SU-DHL-6 (cell line): ENCODE data around the gene ARHGEF3.

ENCODE experiments used
- H2AFZ ChIP-seq: fragments of 200-600 bp; sonication (generic); 2 replicates; pipeline ENCODE4 v1.6.1; 2014; ENCODE audit warnings: low read depth, mild to moderate bottlenecking, moderate library complexity, mixed read lengths, antibody characterized with exemption, low read length; ENCODE audit not compliant: severe bottlenecking
- H3F3A ChIP-seq: fragments of 200-600 bp; shearing (Covaris generic); 2 replicates; pipeline ENCODE4 v1.6.0; 2016; ENCODE audit warnings: antibody characterized with exemption, mild to moderate bottlenecking; ENCODE audit not compliant: insufficient read depth
- H3K27ac ChIP-seq: fragments of 200-600 bp; sonication (generic); 2 replicates; pipeline ENCODE4 v1.5.1; 2016; ENCODE audit warnings: low read depth, mild to moderate bottlenecking, low read length, moderate library complexity, mixed read lengths
- H3K27me3 ChIP-seq: fragments of 200-600 bp; sonication (generic), shearing (Covaris generic); 2 replicates; pipeline ENCODE4 v1.6.0; 2014; ENCODE audit warnings: mild to moderate bottlenecking, low read length
- H3K36me3 ChIP-seq: fragments of 200-600 bp; sonication (generic); 2 replicates; pipeline ENCODE4 v1.6.1; 2014; ENCODE audit warnings: mild to moderate bottlenecking, low read length, mixed read lengths
- H3K4me2 ChIP-seq: fragments of 300-600, 200-600 bp; shearing (Covaris generic), sonication (generic); 2 replicates; pipeline ENCODE4 v1.6.0; 2014; ENCODE audit warnings: low read length, low read depth, mild to moderate bottlenecking; ENCODE audit not compliant: poor library complexity, severe bottlenecking
- H3K4me3 ChIP-seq: fragments of 200-600 bp; sonication (generic); 2 replicates; pipeline ENCODE4 v1.5.1; 2014; ENCODE audit warnings: antibody characterized with exemption, low read length, mild to moderate bottlenecking, mixed read lengths; ENCODE audit not compliant: insufficient read depth, poor library complexity, severe bottlenecking
- H3K79me2 ChIP-seq: fragments of 200-600 bp; sonication (generic); 2 replicates; pipeline ENCODE4 v1.6.1; 2014; ENCODE audit warnings: mild to moderate bottlenecking, low read length, moderate library complexity; ENCODE audit not compliant: insufficient read depth
- H3K9ac ChIP-seq: fragments of 200-600 bp; sonication (generic); 2 replicates; pipeline ENCODE4 v1.7.0; 2014; ENCODE audit warnings: mild to moderate bottlenecking, low read length
- H3K9me2 ChIP-seq: fragments of 200-600 bp; sonication (generic); replicated peaks from 2 replicates; pipeline ENCODE4 v1.6.1; 2014; ENCODE audit warnings: low read length; ENCODE audit not compliant: insufficient read depth
- H3K9me3 ChIP-seq: fragments of 200-600 bp; sonication (generic); 2 replicates; pipeline ENCODE4 v1.6.1; 2014; ENCODE audit warnings: low read length, mixed read lengths; ENCODE audit not compliant: insufficient read depth
- H4K20me1 ChIP-seq: fragments of 200-600 bp; sonication (generic); 2 replicates; pipeline ENCODE4 v1.6.1; 2014; ENCODE audit warnings: low read depth, mild to moderate bottlenecking, antibody characterized with exemption, low read length, moderate library complexity, mixed read lengths
- EZH2phosphoT487 ChIP-seq: fragments of 200-600 bp; sonication (generic), shearing (Covaris generic); conservative IDR thresholded peaks from 2 replicates; pipeline ENCODE4 v1.6.1; 2018; ENCODE audit warnings: mild to moderate bottlenecking, antibody characterized with exemption, low read length, moderate library complexity, mixed read lengths
- TF ChIP-seq, protein P1 (sequence below): fragments of 200-600 bp; sonication (generic); IDR thresholded peaks from one replicate; pipeline ENCODE4 v1.5.1; 2017; ENCODE audit warnings: antibody characterized with exemption, mild to moderate bottlenecking, low read length, moderate library complexity; ENCODE audit not compliant: insufficient read depth, poor library complexity, severe bottlenecking

ARHGEF3 gene

DNA sequence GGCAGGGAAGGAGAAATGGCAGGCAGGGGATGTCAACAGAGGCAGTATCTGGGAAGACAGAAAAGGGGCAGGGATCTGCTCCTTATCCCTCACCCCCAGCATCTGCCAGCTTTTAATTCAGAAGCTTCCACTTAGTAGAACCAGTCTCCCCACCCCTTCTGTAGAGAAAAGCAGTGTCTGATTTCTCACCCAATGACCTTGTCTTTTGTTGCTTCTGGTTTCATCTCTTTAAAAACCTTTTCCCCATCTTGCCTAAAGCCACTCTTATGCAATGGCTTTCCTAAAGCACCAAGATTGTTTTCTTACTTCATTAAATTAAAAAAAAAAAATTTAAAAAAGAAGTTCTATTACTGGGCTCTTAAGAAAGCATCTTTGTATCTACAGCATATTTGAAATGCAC lies 27.8 kb downstream of the ARHGEF3 start:
- Histone ChIP-seq H3K27me3 (no peaks in the 10 kb centered on the region), H3K9me2 (no peaks in the 10 kb centered on the region), H4K20me1 (no peaks in the 10 kb centered on the region), H3K4me3 (no peak overlapping the region), H3K79me2 (no peaks in the 10 kb centered on the region), H3K4me2 (no peak overlapping the region), H3F3A (no peaks in the 10 kb centered on the region), H2AFZ (no peak overlapping the region), H3K9me3 (no peaks in the 10 kb centered on the region), H3K9ac (no peak overlapping the region), H3K36me3 (no peaks in the 10 kb centered on the region), H3K27ac (no peak overlapping the region)
- TF ChIP-seq, protein P1, sequence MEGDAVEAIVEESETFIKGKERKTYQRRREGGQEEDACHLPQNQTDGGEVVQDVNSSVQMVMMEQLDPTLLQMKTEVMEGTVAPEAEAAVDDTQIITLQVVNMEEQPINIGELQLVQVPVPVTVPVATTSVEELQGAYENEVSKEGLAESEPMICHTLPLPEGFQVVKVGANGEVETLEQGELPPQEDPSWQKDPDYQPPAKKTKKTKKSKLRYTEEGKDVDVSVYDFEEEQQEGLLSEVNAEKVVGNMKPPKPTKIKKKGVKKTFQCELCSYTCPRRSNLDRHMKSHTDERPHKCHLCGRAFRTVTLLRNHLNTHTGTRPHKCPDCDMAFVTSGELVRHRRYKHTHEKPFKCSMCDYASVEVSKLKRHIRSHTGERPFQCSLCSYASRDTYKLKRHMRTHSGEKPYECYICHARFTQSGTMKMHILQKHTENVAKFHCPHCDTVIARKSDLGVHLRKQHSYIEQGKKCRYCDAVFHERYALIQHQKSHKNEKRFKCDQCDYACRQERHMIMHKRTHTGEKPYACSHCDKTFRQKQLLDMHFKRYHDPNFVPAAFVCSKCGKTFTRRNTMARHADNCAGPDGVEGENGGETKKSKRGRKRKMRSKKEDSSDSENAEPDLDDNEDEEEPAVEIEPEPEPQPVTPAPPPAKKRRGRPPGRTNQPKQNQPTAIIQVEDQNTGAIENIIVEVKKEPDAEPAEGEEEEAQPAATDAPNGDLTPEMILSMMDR, result no peak
- no peak for TF ChIP-seq EZH2phosphoT487

DNA sequence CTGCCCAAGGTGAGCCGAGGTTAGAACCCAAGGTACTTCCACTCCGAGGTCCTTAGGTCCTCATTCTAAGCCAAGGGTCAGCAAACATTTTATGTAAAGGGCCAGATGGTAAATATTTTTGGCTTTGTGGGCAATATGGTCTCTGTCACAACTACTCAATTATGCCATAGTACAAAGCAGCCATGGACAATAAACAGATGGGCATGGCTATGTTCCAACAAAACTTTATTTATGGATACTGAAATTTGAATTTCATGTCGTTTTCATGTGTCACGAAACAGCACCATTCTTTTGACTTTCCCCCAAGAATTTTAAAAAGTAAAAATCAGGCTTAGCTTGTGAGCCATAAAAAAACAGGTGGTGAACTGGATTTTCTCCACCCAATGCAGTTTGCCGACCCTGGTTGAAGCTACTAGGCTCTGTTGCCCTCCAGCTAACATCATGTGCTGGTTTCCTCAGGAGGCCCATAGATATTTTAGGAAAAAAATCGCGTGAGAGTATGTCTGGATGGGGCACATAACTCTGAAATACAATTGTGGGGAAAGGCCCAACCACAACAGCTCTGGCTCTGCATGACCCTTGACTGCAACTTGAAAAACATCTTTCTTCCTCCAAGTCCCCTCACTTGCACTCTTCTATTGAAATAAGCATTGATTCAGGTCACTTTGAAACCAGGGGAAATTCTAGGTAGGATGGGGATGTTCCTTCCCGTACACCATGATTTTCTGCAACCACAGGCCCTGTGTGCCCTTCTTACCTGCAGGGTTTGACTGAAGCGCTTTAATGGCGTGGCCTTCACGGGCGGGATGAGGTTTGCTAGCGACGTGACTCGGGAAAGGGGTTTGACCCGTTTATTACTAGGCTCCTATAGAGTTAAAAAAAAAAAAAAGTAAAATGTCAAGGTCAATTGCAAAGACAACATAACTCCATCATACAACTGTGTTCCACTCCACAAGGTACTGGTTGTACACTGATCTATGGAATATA lies 28.5 kb downstream of the ARHGEF3 start:
- H3K27me3 ChIP-seq, result no peaks in the 10 kb centered on the region

GRCh38 chr3:56771376-56771775 lies 30.4 kb downstream of the ARHGEF3 start:
- TF ChIP-seq EZH2phosphoT487, result no peak
- TF ChIP-seq, protein P1, result no peak
- Histone ChIP-seq H3K79me2 (no peaks in the 10 kb centered on the region), H3K4me2 (no peak overlapping the region)

More for the DNA sequence above, 28.5 kb downstream of the ARHGEF3 start:
- Histone ChIP-seq H2AFZ (no peak overlapping the region), H3K79me2 (no peaks in the 10 kb centered on the region), H3K9me3 (no peaks in the 10 kb centered on the region), H3K9me2 (no peaks in the 10 kb centered on the region), H3F3A (no peaks in the 10 kb centered on the region), H3K4me2 (no peak overlapping the region), H3K9ac (no peak overlapping the region), H3K27ac (no peak overlapping the region), H3K36me3 (no peaks in the 10 kb centered on the region), H3K4me3 (no peak overlapping the region), H4K20me1 (no peaks in the 10 kb centered on the region)
- TF ChIP-seq, protein P1, result no peak
- TF ChIP-seq EZH2phosphoT487, result no peak

More at GRCh38 chr3:56771376-56771775, 30.4 kb downstream of the ARHGEF3 start:
- Histone ChIP-seq H4K20me1 (no peaks in the 10 kb centered on the region), H3F3A (no peaks in the 10 kb centered on the region), H3K36me3 (no peaks in the 10 kb centered on the region), H3K9ac (no peak overlapping the region), H3K9me3 (no peaks in the 10 kb centered on the region), H3K27me3 (no peaks in the 10 kb centered on the region), H3K9me2 (no peaks in the 10 kb centered on the region), H2AFZ (no peak overlapping the region), H3K27ac (no peak overlapping the region), H3K4me3 (no peak overlapping the region)
